ENCODE results near the gene RNASE12.

DNA sequence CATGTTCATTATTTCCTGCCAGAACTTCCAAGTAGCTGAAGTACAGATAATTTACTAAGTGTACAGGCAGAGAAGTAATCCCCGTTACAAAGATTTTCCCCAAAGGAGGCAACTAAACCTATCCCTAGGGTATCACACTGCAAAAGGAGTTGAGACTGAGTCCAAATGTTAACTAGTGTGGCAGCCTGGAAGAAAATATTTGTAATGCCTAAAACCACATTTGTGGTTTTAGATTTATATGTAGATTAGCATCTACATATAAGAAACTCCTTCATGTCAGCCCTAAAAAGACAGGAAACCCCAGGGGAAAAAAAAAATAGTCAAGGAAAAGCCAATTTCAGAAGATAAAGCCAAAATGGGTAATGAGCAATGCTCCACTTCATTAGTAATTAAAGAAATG lies 1.4 kb upstream of the RNASE12 start:
- TF ChIP-seq POLR2A (IDR thresholded peaks at IDR 0.05; ENCODE audit: extremely low read depth, insufficient read length), result no peak
- TF ChIP-seq, protein P1, sequence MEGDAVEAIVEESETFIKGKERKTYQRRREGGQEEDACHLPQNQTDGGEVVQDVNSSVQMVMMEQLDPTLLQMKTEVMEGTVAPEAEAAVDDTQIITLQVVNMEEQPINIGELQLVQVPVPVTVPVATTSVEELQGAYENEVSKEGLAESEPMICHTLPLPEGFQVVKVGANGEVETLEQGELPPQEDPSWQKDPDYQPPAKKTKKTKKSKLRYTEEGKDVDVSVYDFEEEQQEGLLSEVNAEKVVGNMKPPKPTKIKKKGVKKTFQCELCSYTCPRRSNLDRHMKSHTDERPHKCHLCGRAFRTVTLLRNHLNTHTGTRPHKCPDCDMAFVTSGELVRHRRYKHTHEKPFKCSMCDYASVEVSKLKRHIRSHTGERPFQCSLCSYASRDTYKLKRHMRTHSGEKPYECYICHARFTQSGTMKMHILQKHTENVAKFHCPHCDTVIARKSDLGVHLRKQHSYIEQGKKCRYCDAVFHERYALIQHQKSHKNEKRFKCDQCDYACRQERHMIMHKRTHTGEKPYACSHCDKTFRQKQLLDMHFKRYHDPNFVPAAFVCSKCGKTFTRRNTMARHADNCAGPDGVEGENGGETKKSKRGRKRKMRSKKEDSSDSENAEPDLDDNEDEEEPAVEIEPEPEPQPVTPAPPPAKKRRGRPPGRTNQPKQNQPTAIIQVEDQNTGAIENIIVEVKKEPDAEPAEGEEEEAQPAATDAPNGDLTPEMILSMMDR (IDR thresholded peaks at IDR 0.05; ENCODE audit: low read depth, low read length), result no peak
- TF ChIP-seq, protein P2, sequence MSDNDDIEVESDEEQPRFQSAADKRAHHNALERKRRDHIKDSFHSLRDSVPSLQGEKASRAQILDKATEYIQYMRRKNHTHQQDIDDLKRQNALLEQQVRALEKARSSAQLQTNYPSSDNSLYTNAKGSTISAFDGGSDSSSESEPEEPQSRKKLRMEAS (IDR thresholded peaks at IDR 0.05; ENCODE audit: low read depth, low read length), result no peak
- no peak for TF ChIP-seq MYC (IDR thresholded peaks at IDR 0.05; ENCODE audit: low read depth, low read length)

Data from NB4 (cell line).